GM13976 (cell line): Measurements from ENCODE around the gene PKNOX2.

ENCODE experiments used
- DNase-seq: peaks from one replicate; pipeline ENCODE4 v3.0.0; 2012; ENCODE audit warnings: low spot score
- CTCF ChIP-seq: IDR thresholded peaks from 2 replicates; pipeline ENCODE4 v1.5.1; 2012; ENCODE audit warnings: borderline replicate concordance, mild to moderate bottlenecking; ENCODE audit not compliant: insufficient read depth; ENCODE audit errors: extremely low read depth, missing control alignments, control extremely low read depth
- in situ Hi-C: fragments of 300-500 bp; cut with MboI; formaldehyde crosslinking; loops from one replicate; pipeline ENCODE4 v1.12.0; 2022; ENCODE audit warnings: low sequenced_read_pairs, mixed read lengths, inconsistent platforms; ENCODE audit not compliant: unreplicated experiment

PKNOX2 gene

GRCh38 chr11:125239585-125240560 is 75.3 kb downstream of the PKNOX2 start:
- no peak for DNase-seq
- TF ChIP-seq CTCF, result no peak
- in situ Hi-C loops, result no loop called here

- TF ChIP-seq CTCF, result no peak
- no peak for DNase-seq
- in situ Hi-C loops, result no loop called here
These were observed 76.6 kb downstream of the PKNOX2 start for GRCh38 chr11:125241104-125241503.

- DNase-seq, result no peak
- in situ Hi-C loops, result no loop called here
- no peak for TF ChIP-seq CTCF
These were observed 77.7 kb downstream of the PKNOX2 start for GRCh38 chr11:125242141-125242775.

GRCh38 chr11:125244166-125244565 is 79.6 kb downstream of the PKNOX2 start:
- in situ Hi-C loops, result no loop called here
- TF ChIP-seq CTCF, result no peak
- DNase-seq, result no peak

GRCh38 chr11:125245299-125245698 is 80.7 kb downstream of the PKNOX2 start:
- TF ChIP-seq CTCF, result no peak
- in situ Hi-C loops, result no loop called here
- no peak for DNase-seq

- DNase-seq, result no peak
- in situ Hi-C loops, result no loop called here
- no peak for TF ChIP-seq CTCF
These were observed 82.9 kb downstream of the PKNOX2 start for GRCh38 chr11:125247431-125247830.
